ENCODE data around the gene SCNN1G. TPM values are rescaled to one million over a fixed set of nuclear protein-coding genes. Genes with fewer than 3 reads are reported as not detected.

SCNN1G gene
- total and polyA plus RNA-seq, 9 of the 15 experiments (the other 6 are each of a cell fraction or from before 2014, with no cell fraction given), result not detected

- Histone ChIP-seq H3K9me3 (replicated peaks; ENCODE audit: control insufficient read depth, insufficient read depth, low read depth, low read length) (peaks cover 4% of the 10 kb centered on the region; the same call in 1 of the 2 replicates), H3K27me3 (ENCODE audit: control insufficient read depth in 2 of 2, insufficient read depth in 2 of 2, low read length in 2 of 2) (peaks cover 3 to 26% of the 10 kb centered on the region in 2 experiments; a peak in 4 of 5 replicates), H3K4me2 (ENCODE audit: insufficient read depth, low read length) (no peak overlapping the region), H3K9ac (ENCODE audit: insufficient read depth in 1 of 2, low read depth in 2 of 2, low read length in 2 of 2) (no peak overlapping the region), H3K4me3 (no peak overlapping the region), H3K27ac (ENCODE audit: extremely low read depth, low read depth, low read length) (no peak overlapping the region), H4K20me1 (replicated peaks; ENCODE audit: control insufficient read depth, insufficient read depth, low read length) (no peaks in the 10 kb centered on the region), H3K9me1 (ENCODE audit: control insufficient read depth, insufficient read depth, low read length) (no peaks in the 10 kb centered on the region), H3K36me3 (ENCODE audit: control insufficient read depth, insufficient read depth, low read length) (no peaks in the 10 kb centered on the region), H3K79me2 (ENCODE audit: control insufficient read depth, insufficient read depth, low read length) (no peaks in the 10 kb centered on the region), H3K4me1 (replicated peaks in 1 of 2; ENCODE audit: control insufficient read depth in 2 of 2, insufficient read depth in 2 of 2, low read length in 2 of 2) (no peaks in the 10 kb centered on the region), H2AFZ (ENCODE audit: low read depth, low read length) (no peak overlapping the region)
- ChIA-PET CTCF (ENCODE audit: low intra/inter-chr PET ratio) (no interaction called here), POLR2A (interaction anchor here (0.5 to 1.2 kb wide), 2 partner anchors 10 to 148 kb away, joined by 4 read pairs; no protein-coding TSS in a partner anchor)
- intact Hi-C loops (cut with micrococcal nuclease), result no loop called here
- WGBS (ENCODE audit: insufficient coverage, low coverage, missing lambda C conversion rate), result 0% methylated on average over 2 of the region's 3 CpGs
- DNase-seq (ENCODE audit: extremely low read depth in 1 of 4, low spot score in 3 of 4) (no peak), FAIRE-seq (no peak), ATAC-seq (no peak)
- TF ChIP-seq ZFP36 (IDR thresholded peaks at IDR 0.05; ENCODE audit: low read depth, low read length, partially characterized antibody) (no peak), ZNF512 (tag; IDR thresholded peaks at IDR 0.05) (0 out of 2 replicates have a peak, but pooled peaks have one; percentile 48), SP1 (CRISPR knock-in tag; IDR thresholded peaks at IDR 0.05) (no peak), ETV5 (CRISPR knock-in tag; IDR thresholded peaks at IDR 0.05; ENCODE audit: low read depth) (no peak), RBM15 (IDR thresholded peaks at IDR 0.05; ENCODE audit: insufficient read depth, low read length) (no peak), PREB (CRISPR knock-in tag; IDR thresholded peaks at IDR 0.05) (no peak)
- no TSS peak for BruUV-seq (replicated peaks)
- in situ Hi-C loops (cut with MboI), result no loop called here
Measured at GRCh38 chr16:23156110-23156509, 26.4 kb upstream of the SCNN1G start.
